K562 (cell line): ENCODE measurements around the gene BEST1. TPM values are rescaled to one million over a fixed set of nuclear protein-coding genes. Genes with fewer than 3 reads are reported as not detected.
A peak's percentile ranks its signal among the peaks of the same experiment; 100 is the strongest.

Source experiments
- ATAC-seq: fragments of 200-7000 bp; cut with Tn5 transposase; 3 replicates; pipeline ENCODE4 v1.9.1; 2020; ENCODE audit warnings: moderate library complexity
- BruUV-seq: library from RNA; stranded (reverse); fragments of 400-500 nt; replicated peaks from 2 replicates; lab custom pipeline; 2021; lab: Mats Ljungman, UMichigan
- CTCF ChIA-PET: fragments of 300-600 bp; formaldehyde crosslinking; extraction: SDS; loops from one replicate; lab custom pipeline; 2021; ENCODE audit warnings: low intra/inter-chr PET ratio; lab: Yijun Ruan, JAX
- POLR2A ChIA-PET: fragments of 300-600, 350-650 bp; sonication (Branson Sonifier 250); formaldehyde crosslinking; extraction: SDS; loops from one replicate; lab custom pipeline; 2021; ENCODE audit warnings: antibody characterized with exemption, inconsistent platforms; lab: Yijun Ruan, JAX
- DNase-seq, 4 experiments: peaks; one replicate each; pipeline versions ENCODE4 v3.0.0 to v3.0.0-alpha.2; 2011 to 2018; ENCODE audit warnings: low spot score in 3 of 4, mixed read lengths in 3 of 4; ENCODE audit errors: extremely low read depth in 1 of 4
- FAIRE-seq: peaks from 2 replicates; lab custom pipeline; 2011; peaks lifted over from hg19 to GRCh38; lab: Jason Lieb, UNC
- H2AFZ ChIP-seq: 2 replicates; pipeline ENCODE4 v1.6.0; 2011; ENCODE audit warnings: low read depth, low read length, control low read depth, inconsistent platforms
- H3K27ac ChIP-seq: fragments of 200-600 bp; 3 replicates; pipeline ENCODE4 v1.8.0; 2011; ENCODE audit warnings: low read depth, mild to moderate bottlenecking, control low read depth, inconsistent platforms, low read length, moderate library complexity, mixed read lengths; ENCODE audit errors: extremely low read depth
- H3K27me3 ChIP-seq, 2 experiments: fragments of 300-600 bp in 1 of 2; 2 replicates in 1 of 2; 3 replicates in 1 of 2; pipeline versions ENCODE4 v1.6.0 to v1.8.0; 2011; ENCODE audit warnings: inconsistent platforms in 2 of 2, low read length in 2 of 2, mild to moderate bottlenecking in 1 of 2, mixed read lengths in 1 of 2, moderate library complexity in 1 of 2; ENCODE audit not compliant: control insufficient read depth in 2 of 2, insufficient read depth in 2 of 2
- H3K36me3 ChIP-seq: fragments of 300-600 bp; 3 replicates; pipeline ENCODE4 v1.8.0; 2011; ENCODE audit warnings: mild to moderate bottlenecking, low read length, inconsistent platforms; ENCODE audit not compliant: control insufficient read depth, insufficient read depth
- H3K4me1 ChIP-seq, 2 experiments: fragments of 200-600 bp in 1 of 2; replicated peaks in 1 of 2; 2 replicates in 1 of 2; 3 replicates in 1 of 2; pipeline versions ENCODE4 v1.5.1 to v1.8.0; 2011; ENCODE audit warnings: inconsistent platforms in 2 of 2, low read length in 2 of 2, mild to moderate bottlenecking in 1 of 2, mixed read lengths in 1 of 2, moderate library complexity in 1 of 2; ENCODE audit not compliant: control insufficient read depth in 2 of 2, insufficient read depth in 2 of 2
- H3K4me2 ChIP-seq: 2 replicates; pipeline ENCODE4 v1.6.1; 2011; ENCODE audit warnings: low read length, control low read depth, inconsistent platforms, mixed read lengths; ENCODE audit not compliant: insufficient read depth
- H3K4me3 ChIP-seq: fragments of 200-600 bp; sonication (generic), shearing (Covaris generic); 2 replicates; pipeline ENCODE4 v1.5.1; 2016; ENCODE audit warnings: control low read depth, inconsistent platforms
- H3K79me2 ChIP-seq: fragments of 200-600 bp; 3 replicates; pipeline ENCODE4 v1.8.0; 2011; ENCODE audit warnings: low read length, inconsistent platforms; ENCODE audit not compliant: control insufficient read depth, insufficient read depth
- H3K9ac ChIP-seq, 2 experiments: 2 replicates each; pipeline versions ENCODE4 v1.6.0 to v1.6.1; 2011; ENCODE audit warnings: low read depth in 2 of 2, low read length in 2 of 2, control low read depth in 1 of 2, inconsistent platforms in 1 of 2, mild to moderate bottlenecking in 1 of 2, mixed read lengths in 1 of 2; ENCODE audit not compliant: insufficient read depth in 1 of 2
- H3K9me1 ChIP-seq: one replicate; pipeline ENCODE4 v1.6.0; 2011; ENCODE audit warnings: inconsistent platforms, mild to moderate bottlenecking, low read length, moderate library complexity; ENCODE audit not compliant: control insufficient read depth, insufficient read depth
- H3K9me3 ChIP-seq: replicated peaks from 2 replicates; pipeline ENCODE4 v1.5.1; 2011; ENCODE audit warnings: low read depth, low read length, inconsistent platforms; ENCODE audit not compliant: control insufficient read depth, insufficient read depth
- H4K20me1 ChIP-seq: replicated peaks from 2 replicates; pipeline ENCODE4 v1.6.1; 2011; ENCODE audit warnings: low read length, inconsistent platforms, mixed read lengths; ENCODE audit not compliant: control insufficient read depth, insufficient read depth
- ADNP ChIP-seq: fragments of 200-800 bp; sonication (Bioruptor generic); IDR thresholded peaks from 2 replicates; pipeline ENCODE4 v1.6.1; 2016; ENCODE audit warnings: missing genetic modification characterization, missing compliant biosample characterization
- C11orf30 ChIP-seq: fragments of 450-650 bp; IDR thresholded peaks from 2 replicates; pipeline ENCODE4 v1.6.1; 2016; ENCODE audit warnings: low read depth, mild to moderate bottlenecking
- CTCF ChIP-seq, 3 experiments: IDR thresholded peaks in 2 of 3; conservative IDR thresholded peaks in 1 of 3; 2 replicates each; pipeline ENCODE4 v1.5.1; 2011 to 2012; ENCODE audit warnings: low read length in 3 of 3, mild to moderate bottlenecking in 3 of 3, control low read depth in 2 of 3, improper control_type of control experiment in 1 of 3, inconsistent platforms in 1 of 3, low read depth in 1 of 3, mixed read lengths in 1 of 3, moderate library complexity in 1 of 3; ENCODE audit not compliant: insufficient read depth in 2 of 3
- EHMT2 ChIP-seq: fragments of 450-650 bp; IDR thresholded peaks from 2 replicates; pipeline ENCODE4 v1.6.1; 2018; ENCODE audit warnings: antibody characterized with exemption
- FOXA1 ChIP-seq: fragments of 450-650 bp; IDR thresholded peaks from 2 replicates; pipeline ENCODE4 v1.6.1; 2016; ENCODE audit warnings: mild to moderate bottlenecking, borderline replicate concordance
- GATA2 ChIP-seq: sonication (generic); formaldehyde crosslinking; IDR thresholded peaks from 2 replicates; pipeline ENCODE4 v1.4.0; 2020; ENCODE audit warnings: mild to moderate bottlenecking, missing genetic modification reagents
- HDAC1 ChIP-seq, 2 experiments: fragments of 450-650 bp; IDR thresholded peaks; 2 replicates each; pipeline ENCODE4 v1.6.1; 2016 to 2017; ENCODE audit warnings: inconsistent platforms in 1 of 2, mild to moderate bottlenecking in 1 of 2, moderate library complexity in 1 of 2
- HSF4 ChIP-seq: fragments of 250-450 bp; sonication (Bioruptor Pico); IDR thresholded peaks from 2 replicates; pipeline ENCODE4 v2.1.2; 2022; ENCODE audit warnings: mild to moderate bottlenecking, moderate library complexity, borderline replicate concordance
- MYNN ChIP-seq, 2 experiments: sonication (generic); formaldehyde crosslinking in 1 of 2; IDR thresholded peaks; 2 replicates each; pipeline versions ENCODE4 v1.5.0 to v1.6.1; 2016 to 2020; ENCODE audit warnings: antibody characterized with exemption in 1 of 2, missing genetic modification reagents in 1 of 2
- NR4A1 ChIP-seq, 2 experiments: fragments of 250-450 bp in 1 of 2; fragments of 450-650 bp in 1 of 2; sonication (Bioruptor Pico) in 1 of 2; IDR thresholded peaks; 2 replicates each; pipeline versions ENCODE4 v1.4.0 to v1.6.1; 2016 to 2020; ENCODE audit warnings: mild to moderate bottlenecking in 2 of 2, missing compliant biosample characterization in 1 of 2, missing genetic modification characterization in 1 of 2, moderate library complexity in 1 of 2
- RB1 ChIP-seq: fragments of 450-650 bp; IDR thresholded peaks from 2 replicates; pipeline ENCODE4 v1.6.1; 2017; ENCODE audit warnings: low read depth, mild to moderate bottlenecking
- SOX6 ChIP-seq: fragments of 450-650 bp; IDR thresholded peaks from 2 replicates; pipeline ENCODE4 v1.6.1; 2014; ENCODE audit warnings: mild to moderate bottlenecking
- THRA ChIP-seq: fragments of 450-650 bp; IDR thresholded peaks from 2 replicates; pipeline ENCODE4 v1.6.1; 2017; ENCODE audit warnings: mild to moderate bottlenecking, moderate library complexity
- XRCC5 ChIP-seq: fragments of 200-400 bp; formaldehyde crosslinking; IDR thresholded peaks from 2 replicates; pipeline ENCODE4 v1.6.1; 2017; ENCODE audit warnings: low read depth, mild to moderate bottlenecking, low read length
- ZBTB26 ChIP-seq: fragments of 450-650 bp; formaldehyde crosslinking; IDR thresholded peaks from 2 replicates; pipeline ENCODE4 v1.4.0; 2022; ENCODE audit warnings: missing genetic modification characterization
- ZNF212 ChIP-seq: fragments of 450-650 bp; formaldehyde crosslinking; IDR thresholded peaks from 2 replicates; pipeline ENCODE4 v1.4.0; 2020; ENCODE audit warnings: mild to moderate bottlenecking
- ZNF764 ChIP-seq: fragments of 250-450 bp; sonication (Bioruptor Pico); IDR thresholded peaks from 2 replicates; pipeline ENCODE4 v1.4.0; 2020; ENCODE audit warnings: low read depth, mild to moderate bottlenecking, moderate library complexity
- WGBS: fragments of 100-300 bp; shearing (Covaris generic); methylation state at CpG from one replicate; pipeline ENCODE4 v1.1.6; 2016; ENCODE audit warnings: low coverage, mixed read lengths; ENCODE audit not compliant: insufficient coverage; ENCODE audit errors: missing lambda C conversion rate; 5-methylcytosine and 5-hydroxymethylcytosine counted together
- in situ Hi-C: fragments of 300-500 bp; cut with MboI; formaldehyde crosslinking; loops from 4 replicates; pipeline ENCODE4 v1.15.0; 2018; ENCODE audit warnings: inconsistent platforms, mixed read lengths
- intact Hi-C: fragments of 100-400 bp; cut with micrococcal nuclease; formaldehyde crosslinking; loops from 2 replicates; pipeline ENCODE4 v1.14.2; 2022
- polyA plus RNA-seq, 8 experiments: library from polyadenylated mRNA; depleted of rRNA in 4 of 8; stranded (reverse) in 5 of 8; unstranded in 3 of 8; fragments of >200 nt; fragmentation: Nextera tagmentation in 2 of 8; fragmentation: Illumina TruSeq in 1 of 8; extraction: Ambion mirVana in 2 of 8; extraction: Trizol in 1 of 8; gene quantifications; 2 replicates each; pipeline versions ENCODE4 v1.2.1 to v1.2.3, GENCODE V29; 2011 to 2014; ENCODE audit warnings: inconsistent platforms in 1 of 8, missing spikeins in 1 of 8
- total RNA-seq, 7 experiments: library from RNA; depleted of rRNA in 6 of 7; stranded (reverse); fragments of >200 nt in 6 of 7; fragmentation: Illumina TruSeq in 2 of 7; extraction: Trizol in 2 of 7; gene quantifications; 2 replicates each; pipeline versions ENCODE4 v1.2.1 to v1.2.3, GENCODE V29; 2011 to 2021; ENCODE audit warnings: low replicate concordance in 1 of 7

BEST1 gene
- total and polyA plus RNA-seq, 9 of the 15 experiments (the other 6 are each of a cell fraction or from before 2014, with no cell fraction given) = 0.07 to 1.3 (median 0.40) TPM

GRCh38 chr11:61947486-61948210 is 2.5 kb upstream of the BEST1 start:
- DNase-seq (peak; percentile 80 to 86 (median 82)), FAIRE-seq (peak; percentile 81), ATAC-seq (peak; percentile 67)
- Histone ChIP-seq H3K27ac (no peak overlapping the region; the same call in 2 of the 3 replicates), H3K4me3 (no peak overlapping the region), H3K9me3 (no peaks in the 10 kb centered on the region), H3K79me2 (no peaks in the 10 kb centered on the region), H4K20me1 (no peaks in the 10 kb centered on the region), H3K9ac (peak overlapping the region; percentile 8 to 69; a peak in 2 of 4 replicates), H3K27me3 (no peaks in the 10 kb centered on the region), H3K4me2 (no peak overlapping the region; the same call in 1 of the 2 replicates), H3K4me1 (peaks cover 20 to 27% of the 10 kb centered on the region in 2 experiments; a peak in 4 of 5 replicates), H3K9me1 (peaks cover 5% of the 10 kb centered on the region), H3K36me3 (no peaks in the 10 kb centered on the region), H2AFZ (peak overlapping the region; percentile 85)
- WGBS = 4% methylated on average over 8 of the region's 8 CpGs
- BruUV-seq = no TSS peak
- POLR2A ChIA-PET = interaction anchor here (0.5 to 14.1 kb wide), 11 partner anchors 16 to 150 kb away, joined by 3 to 327 read pairs (median 3); partner anchors contain the start of gene FTH1
- CTCF ChIA-PET = interaction anchor here (1.1 to 4.5 kb wide), 3 partner anchors 48 to 77 kb away, joined by 4 to 98 read pairs (median 7); no protein-coding TSS in a partner anchor
- intact Hi-C loops = loop anchor here (1.0 to 2.0 kb wide), 6 partner anchors 19 to 161 kb away; partner anchors contain the start of gene FTH1
- in situ Hi-C loops = loop anchor here (5.0 kb wide), 1 partner anchor 50 kb away; no protein-coding TSS in a partner anchor
- TF ChIP-seq MYNN (IDR thresholded peaks at IDR 0.05) = 0 out of 2 replicates have a peak, but pooled peaks have one; percentile 36
- no peak for TF ChIP-seq MYNN (CRISPR knock-in tag; IDR thresholded peaks at IDR 0.05)
- 0 out of 2 replicates have a peak, but pooled peaks have one; percentile 45 for TF ChIP-seq HSF4
- TF ChIP-seq FOXA1 = no peak
- no peak for TF ChIP-seq ZBTB26
- TF ChIP-seq C11orf30 = no peak
- TF ChIP-seq CTCF (IDR thresholded peaks at IDR 0.05 in 2 of 3, conservative IDR thresholded peaks at IDR 0.05 in 1 of 3; ENCODE audit: insufficient read depth in 2 of 3, low read depth in 1 of 3, low read length in 3 of 3) = peak; percentile 98 to 99 (median 98)
- TF ChIP-seq THRA = no peak
- peak; percentile 83 for TF ChIP-seq RB1
- TF ChIP-seq ZNF764 = no peak
- no peak for TF ChIP-seq ADNP
- no peak for TF ChIP-seq EHMT2
- no peak for TF ChIP-seq GATA2 (CRISPR knock-in tag)
- no peak for TF ChIP-seq ZNF212 (CRISPR knock-in tag)
- TF ChIP-seq SOX6 = peak; percentile 30; the same call in 1 of the 2 replicates
- TF ChIP-seq HDAC1 (IDR thresholded peaks at IDR 0.05) = no peak
- no peak for TF ChIP-seq NR4A1 (CRISPR knock-in tag; IDR thresholded peaks at IDR 0.05)
- no peak for TF ChIP-seq NR4A1 (tag; IDR thresholded peaks at IDR 0.05)
- no peak for TF ChIP-seq XRCC5
